Measurements from ENCODE around the gene RNF39.
"Not testable (repeated sequence)": the region's sequence is repeated elsewhere in the genome, so short reads cannot be mapped to it uniquely, and the experiment has no call there.

The RNF39 gene

GRCh38 chr6:30075094-30075789 lies at the start of gene RNF39:
RNF39 (minus strand) TSS chr6:30075769; CDS start chr6:30075585, 184 bp downstream.
- DNase-seq (ENCODE audit: low read depth in 3 of 3) = no peak

DNA sequence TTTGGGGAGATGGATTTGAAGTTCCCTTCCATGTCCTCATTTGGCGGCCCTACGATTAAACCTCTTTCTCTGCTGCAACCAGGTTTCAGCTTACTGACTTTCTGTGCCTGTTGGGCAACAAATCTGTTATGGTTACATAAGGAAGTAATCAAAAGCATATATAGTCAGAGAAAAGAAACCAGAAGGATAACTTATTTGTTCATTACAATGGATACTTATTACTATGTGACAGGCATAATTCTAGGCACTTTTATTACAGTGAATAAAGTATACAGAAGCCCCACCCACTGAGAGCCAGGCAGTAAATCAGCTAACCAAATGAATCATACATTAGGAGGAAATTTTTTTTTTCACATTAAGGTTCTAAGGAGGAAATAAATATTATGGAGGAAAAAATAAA lies 46.9 kb upstream of the RNF39 start:
- DNase-seq (ENCODE audit: low read depth in 3 of 3) = no peak

DNA sequence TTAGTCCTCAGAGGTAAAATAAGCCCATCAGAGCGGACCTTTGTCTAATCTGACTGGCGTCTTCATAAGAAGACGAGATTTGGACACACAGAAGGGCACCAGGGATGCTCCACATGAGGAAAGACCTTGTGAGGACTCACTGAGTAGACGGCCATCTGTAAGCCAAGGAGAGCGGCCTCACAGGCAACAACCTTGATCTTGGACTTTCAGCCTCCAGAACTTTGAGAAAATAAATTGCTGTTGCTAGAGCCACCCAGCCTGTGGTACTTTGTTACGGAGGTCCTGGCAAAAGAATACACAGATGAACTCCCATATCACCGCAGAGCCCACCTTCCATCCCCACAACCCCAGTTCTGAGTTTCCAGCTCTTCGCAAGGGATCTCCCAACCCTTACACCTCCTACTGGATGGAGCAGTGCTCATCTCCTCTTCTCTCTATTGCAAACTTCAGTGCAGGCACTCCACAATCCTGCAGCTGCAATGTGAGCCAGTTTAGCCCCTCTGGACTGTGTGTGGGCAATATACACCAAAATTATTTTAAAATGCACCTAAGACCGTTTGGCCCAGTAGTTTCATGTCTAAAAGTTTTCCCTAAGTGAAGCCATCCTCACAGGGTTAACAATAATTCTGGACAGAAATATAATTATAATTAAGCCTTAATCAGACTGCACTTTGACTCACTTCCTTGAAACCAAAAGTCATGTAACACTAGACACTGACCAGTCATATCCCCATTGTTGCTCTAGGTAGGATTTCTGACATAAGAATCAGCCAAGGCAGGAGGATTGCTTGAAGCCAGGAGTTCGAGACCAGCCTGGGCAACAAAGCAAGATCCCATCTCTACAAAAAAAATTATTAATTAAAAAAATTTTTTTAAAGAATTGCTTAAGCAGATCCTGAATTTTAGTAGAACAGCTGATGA lies 46.1 kb upstream of the RNF39 start:
- no peak for DNase-seq (ENCODE audit: low read depth in 3 of 3)

GRCh38 chr6:30118691-30119090 lies 43.1 kb upstream of the RNF39 start:
- not testable (repeated sequence) for DNase-seq (ENCODE audit: low read depth in 3 of 3)

DNA sequence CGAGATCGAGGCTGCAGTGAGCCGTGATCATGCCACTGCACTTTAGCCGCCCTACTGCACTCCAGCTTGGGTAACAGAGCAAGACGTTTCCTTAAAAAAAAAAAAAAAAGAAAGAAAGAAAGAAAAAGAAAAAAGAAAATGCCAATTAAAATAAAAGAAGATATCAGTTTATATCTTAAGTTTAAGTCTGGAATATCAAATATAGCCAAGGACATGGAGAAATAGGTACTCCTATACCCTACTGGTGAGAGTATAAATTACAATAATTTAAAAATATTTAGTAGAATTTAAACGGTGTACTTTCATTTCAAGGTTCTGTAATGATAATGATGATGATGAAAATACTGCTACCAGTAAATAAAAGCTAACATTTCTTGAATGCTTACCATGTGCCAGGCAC lies 41.2 kb upstream of the RNF39 start:
- DNase-seq (ENCODE audit: low read depth in 3 of 3) = no peak

- DNase-seq (ENCODE audit: low read depth in 3 of 3) = no peak
Measured at GRCh38 chr6:30113841-30114240, 38.3 kb upstream of the RNF39 start.

DNA sequence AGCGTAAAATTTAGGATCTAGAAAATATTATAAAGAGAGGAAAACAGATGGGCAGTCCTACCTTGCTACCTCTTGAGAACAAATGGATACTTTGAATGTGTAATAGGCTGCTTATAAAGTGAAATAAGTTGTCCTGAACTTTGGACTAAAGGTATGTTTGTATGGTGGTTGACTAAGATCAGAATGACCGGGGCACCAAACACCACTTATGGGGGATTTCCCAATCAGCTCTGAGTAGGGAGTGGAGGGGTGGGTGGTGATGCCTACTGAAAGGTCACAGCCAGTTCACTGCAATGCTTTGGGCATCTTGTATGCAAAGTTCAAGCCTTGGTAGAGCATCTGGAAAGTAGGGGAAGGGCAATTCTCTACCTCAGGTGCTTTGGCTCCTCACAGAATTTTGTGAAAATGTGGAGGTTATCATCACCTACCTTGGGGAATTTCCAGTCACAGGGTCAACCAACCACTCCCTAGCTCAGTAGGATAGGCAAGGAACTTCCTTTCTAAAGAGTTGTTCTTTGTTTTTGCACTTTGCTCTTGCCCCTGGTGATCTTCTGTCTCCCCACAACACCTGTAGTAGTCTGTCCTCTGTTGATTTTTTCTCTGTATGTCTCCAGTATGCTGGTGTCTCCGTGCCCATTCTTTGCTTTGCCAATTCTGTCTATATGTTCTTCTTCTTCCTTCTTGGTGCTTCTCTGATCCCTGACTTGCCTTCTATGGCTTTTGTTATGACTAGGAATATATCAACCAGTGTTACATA lies 37.6 kb upstream of the RNF39 start, which contains the start of gene TRIM31:
Gene TRIM31, minus strand, starts transcription at position 88 of the 757 bp plus-strand sequence. CDS start 285 bp downstream, outside the sequence.
- no peak for DNase-seq (ENCODE audit: low read depth in 3 of 3)

DNA sequence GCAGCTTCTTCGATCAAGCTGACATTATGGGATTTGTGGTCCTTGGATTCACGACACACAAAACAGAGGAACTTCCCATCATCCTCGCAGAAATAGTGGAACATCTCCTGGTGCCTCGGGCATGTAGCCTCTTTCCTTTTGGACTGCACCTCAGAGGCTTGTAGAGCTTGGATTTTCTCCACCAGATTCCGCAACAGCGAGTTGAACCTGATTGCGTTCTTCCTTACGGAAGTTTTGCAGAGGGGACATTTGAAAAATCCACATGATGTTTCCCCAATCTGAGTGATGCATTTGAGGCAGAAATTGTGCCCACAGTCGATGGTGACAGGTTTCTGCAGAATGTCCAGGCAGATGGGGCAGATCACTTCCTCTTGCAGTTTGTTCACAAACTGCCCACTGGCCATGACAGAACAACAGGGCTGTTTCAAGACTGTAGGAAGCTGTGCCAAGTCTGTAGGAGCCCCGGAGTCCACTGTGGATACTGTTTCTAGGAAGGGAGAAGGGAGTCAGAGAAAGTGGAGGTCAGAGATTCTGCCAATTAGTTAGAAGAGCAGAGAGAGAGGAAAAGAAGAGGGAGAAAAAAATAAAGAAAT lies 36.9 kb upstream of the RNF39 start:
- no peak for DNase-seq (ENCODE audit: low read depth in 3 of 3)

- no peak for DNase-seq (ENCODE audit: low read depth in 3 of 3)
Measured at GRCh38 chr6:30111266-30111856, 35.8 kb upstream of the RNF39 start.

GRCh38 chr6:30104661-30105060 lies 29.1 kb upstream of the RNF39 start:
- DNase-seq (ENCODE audit: low read depth in 3 of 3) = no peak

GRCh38 chr6:30103872-30104179 lies 28.3 kb upstream of the RNF39 start:
- DNase-seq (ENCODE audit: low read depth in 3 of 3) = no peak

GRCh38 chr6:30102970-30103871 lies 27.7 kb upstream of the RNF39 start:
- DNase-seq (ENCODE audit: low read depth in 3 of 3) = peak; percentile 59 to 79 (median 79)

- DNase-seq (ENCODE audit: low read depth in 3 of 3) = no peak
Measured at GRCh38 chr6:30102414-30102969, 26.9 kb upstream of the RNF39 start.

DNA sequence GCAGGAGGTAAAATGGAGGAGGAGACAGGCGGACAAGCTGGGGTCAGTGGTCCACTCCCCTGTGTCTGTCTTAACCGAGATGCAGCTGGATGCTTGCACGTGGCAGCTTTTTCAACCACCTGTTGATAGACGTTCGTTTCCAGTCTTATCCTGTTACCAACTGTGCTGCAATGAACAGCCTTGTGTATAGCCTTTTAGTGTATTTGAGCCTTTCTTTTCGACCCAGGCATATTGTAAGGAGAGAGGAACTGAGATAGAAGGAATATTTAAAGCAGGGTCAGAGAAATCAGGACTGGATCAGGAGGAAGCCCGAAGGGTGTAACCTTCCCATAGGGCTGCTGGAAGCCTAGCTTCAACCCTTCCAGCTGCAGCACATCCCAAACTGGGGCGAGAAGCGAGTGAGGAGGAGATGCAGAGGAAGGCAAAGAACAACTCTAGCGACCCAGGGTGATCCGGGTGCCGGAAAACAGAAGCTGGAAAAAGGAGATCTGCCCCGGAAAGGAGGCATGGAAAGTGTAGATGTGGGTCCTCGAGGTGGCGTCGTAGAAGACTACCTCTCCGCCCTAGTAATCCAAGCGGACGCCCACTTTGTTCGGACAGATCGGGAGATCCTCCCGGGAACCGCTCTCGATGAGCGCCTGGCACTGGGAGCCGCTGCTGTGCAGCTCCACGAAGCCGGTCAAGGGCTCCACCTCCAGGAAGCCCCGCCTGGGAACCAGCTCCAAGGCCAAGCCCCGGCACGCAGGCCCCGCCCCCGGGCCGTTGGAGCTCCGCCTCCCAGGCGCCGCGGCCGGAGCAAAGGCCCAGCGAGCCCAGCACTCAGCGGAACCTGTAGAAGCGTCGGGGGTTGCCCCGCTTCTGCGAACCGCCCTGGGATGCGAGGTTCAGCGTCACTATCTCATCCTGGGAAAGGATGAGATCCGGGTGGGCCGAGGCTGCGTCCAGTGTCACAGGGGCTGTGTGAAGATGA lies 26.2 kb upstream of the RNF39 start:
- peak; percentile 48 to 73 (median 60) for DNase-seq (ENCODE audit: low read depth in 3 of 3)

GRCh38 chr6:30100585-30101443 lies 25.2 kb upstream of the RNF39 start:
- DNase-seq (ENCODE audit: low read depth in 3 of 3) = no peak

- DNase-seq (ENCODE audit: low read depth in 3 of 3) = no peak
Measured at GRCh38 chr6:30100154-30100553, 24.6 kb upstream of the RNF39 start.

- no peak for DNase-seq (ENCODE audit: low read depth in 3 of 3)
Measured at GRCh38 chr6:30097902-30098768, 22.6 kb upstream of the RNF39 start.

Measured in stimulated activated CD4-positive, alpha-beta T cell treated with anti-CD3 and anti-CD28 coated beads, TNF-alpha, amount 100 ng/mL, for 24 hours (primary cell).